GM13977 (cell line): ENCODE results near the gene GSTT4.

Experiments
- DNase-seq: peaks from one replicate; pipeline ENCODE4 v3.0.0; 2012; ENCODE audit warnings: low spot score
- in situ Hi-C: fragments of 300-500 bp; cut with MboI; formaldehyde crosslinking; loops from one replicate; pipeline ENCODE4 v1.12.0; 2022; ENCODE audit warnings: low sequenced_read_pairs, low pct_unique_long_range_greater_than_20kb, mixed read lengths, inconsistent platforms; ENCODE audit not compliant: unreplicated experiment
- TF ChIP-seq, protein P1 (sequence below): IDR thresholded peaks from 2 replicates; pipeline ENCODE4 v1.5.1; 2012; ENCODE audit warnings: mild to moderate bottlenecking, control low read depth; ENCODE audit not compliant: insufficient read depth; ENCODE audit errors: extremely low read depth, missing control alignments

Gene GSTT4

DNA sequence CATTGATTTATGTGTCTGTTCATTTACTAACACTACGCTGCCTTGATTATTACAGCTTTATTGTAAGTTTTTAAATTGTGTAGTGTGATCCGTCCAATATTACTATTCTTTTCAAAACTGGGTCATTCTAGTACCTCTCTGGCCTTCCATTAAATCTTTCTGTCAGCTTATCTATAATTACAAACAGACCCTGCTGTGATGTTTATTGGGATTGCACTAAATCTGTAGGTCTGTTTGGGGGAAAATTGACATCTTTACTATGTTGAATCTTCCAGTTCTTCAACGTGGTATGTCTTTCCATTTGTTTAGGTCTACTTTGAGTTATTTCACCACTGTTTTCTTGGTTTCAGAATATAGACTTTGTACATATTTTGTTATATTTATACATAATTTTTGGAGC lies 21.5 kb upstream of the GSTT4 start:
- in situ Hi-C loops: no loop called here
- TF ChIP-seq, protein P1, sequence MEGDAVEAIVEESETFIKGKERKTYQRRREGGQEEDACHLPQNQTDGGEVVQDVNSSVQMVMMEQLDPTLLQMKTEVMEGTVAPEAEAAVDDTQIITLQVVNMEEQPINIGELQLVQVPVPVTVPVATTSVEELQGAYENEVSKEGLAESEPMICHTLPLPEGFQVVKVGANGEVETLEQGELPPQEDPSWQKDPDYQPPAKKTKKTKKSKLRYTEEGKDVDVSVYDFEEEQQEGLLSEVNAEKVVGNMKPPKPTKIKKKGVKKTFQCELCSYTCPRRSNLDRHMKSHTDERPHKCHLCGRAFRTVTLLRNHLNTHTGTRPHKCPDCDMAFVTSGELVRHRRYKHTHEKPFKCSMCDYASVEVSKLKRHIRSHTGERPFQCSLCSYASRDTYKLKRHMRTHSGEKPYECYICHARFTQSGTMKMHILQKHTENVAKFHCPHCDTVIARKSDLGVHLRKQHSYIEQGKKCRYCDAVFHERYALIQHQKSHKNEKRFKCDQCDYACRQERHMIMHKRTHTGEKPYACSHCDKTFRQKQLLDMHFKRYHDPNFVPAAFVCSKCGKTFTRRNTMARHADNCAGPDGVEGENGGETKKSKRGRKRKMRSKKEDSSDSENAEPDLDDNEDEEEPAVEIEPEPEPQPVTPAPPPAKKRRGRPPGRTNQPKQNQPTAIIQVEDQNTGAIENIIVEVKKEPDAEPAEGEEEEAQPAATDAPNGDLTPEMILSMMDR: no peak

GRCh38 chr22:24026056-24026455 lies 20.8 kb upstream of the GSTT4 start:
- TF ChIP-seq, protein P1: no peak
- no peak for DNase-seq
- in situ Hi-C loops: no loop called here

More for the DNA sequence above, 21.5 kb upstream of the GSTT4 start:
- DNase-seq: no peak

- DNase-seq: no peak
- TF ChIP-seq, protein P1: no peak
- in situ Hi-C loops: no loop called here
Measured at GRCh38 chr22:24025475-24025874, 20.2 kb upstream of the GSTT4 start.

GRCh38 chr22:24024354-24024753 lies 19.1 kb upstream of the GSTT4 start:
- in situ Hi-C loops: no loop called here
- no peak for DNase-seq
- TF ChIP-seq, protein P1: no peak

DNA sequence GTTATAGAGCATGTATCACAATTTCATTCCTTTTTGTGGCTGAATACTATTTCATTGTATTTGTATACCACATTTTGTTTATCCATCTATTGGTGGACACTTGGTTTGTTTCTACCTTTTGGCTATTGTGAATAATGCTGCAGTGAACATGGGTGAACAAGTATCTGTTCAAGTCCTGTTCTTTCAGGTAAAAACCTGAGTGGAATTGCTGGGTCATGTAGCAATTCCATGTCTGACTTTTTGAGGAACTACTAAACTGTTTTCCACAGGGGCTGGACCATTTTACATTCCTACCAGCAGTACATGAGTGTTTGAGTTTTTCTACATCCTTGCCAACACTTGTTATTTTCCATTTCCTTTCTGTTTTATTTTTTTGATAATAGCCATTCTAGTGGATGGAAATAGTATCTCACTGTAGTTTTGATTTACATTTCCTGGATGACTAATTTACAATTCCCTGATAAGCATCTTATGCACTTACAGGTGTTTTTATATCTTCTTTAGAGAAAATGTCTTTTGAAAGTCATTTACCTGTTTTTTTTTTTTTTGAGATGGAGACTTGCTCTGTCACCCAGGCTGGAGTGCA lies 18.0 kb upstream of the GSTT4 start:
- TF ChIP-seq, protein P1: no peak
- in situ Hi-C loops: no loop called here
- no peak for DNase-seq

- in situ Hi-C loops: no loop called here
- TF ChIP-seq, protein P1: no peak
- no peak for DNase-seq
Measured at GRCh38 chr22:24021304-24021703, 16.1 kb upstream of the GSTT4 start.
